Measurements from ENCODE around the gene PLA2G2C.
A peak's percentile ranks its signal among the peaks of the same experiment; 100 is the strongest.

The PLA2G2C gene

DNA sequence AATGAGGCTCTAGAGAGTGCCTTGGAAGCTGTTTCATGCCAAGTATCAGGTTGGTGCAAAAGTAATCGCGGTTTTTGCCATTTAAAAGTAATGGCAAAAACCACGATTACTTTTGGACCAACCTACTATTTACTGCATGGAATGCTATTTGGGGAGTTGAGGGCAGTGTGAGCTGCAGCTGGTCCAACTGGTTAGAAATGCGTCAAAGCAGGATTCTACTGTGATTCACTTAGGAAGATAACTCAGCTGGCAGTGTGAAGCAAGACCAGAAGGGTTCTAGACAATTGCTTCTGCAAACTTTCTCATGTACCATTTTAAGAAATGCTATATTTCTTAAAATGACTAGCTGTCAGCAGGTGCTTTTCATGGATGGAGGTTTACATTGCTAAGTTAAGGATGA lies 21.2 kb upstream of the PLA2G2C start:
- no peak for DNase-seq (ENCODE audit: low read depth in 2 of 2)

DNA sequence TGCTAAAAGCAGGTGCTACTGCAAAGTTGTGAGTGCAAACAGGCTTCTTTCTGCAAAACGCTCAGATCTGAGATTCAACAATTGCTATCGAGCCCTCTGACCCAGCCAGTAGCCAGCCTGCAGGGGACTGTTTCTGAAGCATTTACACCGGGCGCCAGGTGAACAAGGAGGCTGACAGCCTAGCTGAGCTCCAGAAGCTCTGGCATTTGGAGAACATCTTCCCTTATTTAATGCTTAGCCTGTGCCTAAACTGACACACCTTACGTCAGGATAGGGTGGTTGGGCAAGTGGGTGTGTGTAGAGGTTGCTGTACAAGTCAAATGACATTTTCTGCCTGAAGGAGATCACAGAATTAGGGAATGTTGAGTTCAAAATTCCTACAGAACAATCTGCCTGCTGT lies 15.8 kb upstream of the PLA2G2C start:
- no peak for DNase-seq (ENCODE audit: low read depth in 2 of 2)

DNA sequence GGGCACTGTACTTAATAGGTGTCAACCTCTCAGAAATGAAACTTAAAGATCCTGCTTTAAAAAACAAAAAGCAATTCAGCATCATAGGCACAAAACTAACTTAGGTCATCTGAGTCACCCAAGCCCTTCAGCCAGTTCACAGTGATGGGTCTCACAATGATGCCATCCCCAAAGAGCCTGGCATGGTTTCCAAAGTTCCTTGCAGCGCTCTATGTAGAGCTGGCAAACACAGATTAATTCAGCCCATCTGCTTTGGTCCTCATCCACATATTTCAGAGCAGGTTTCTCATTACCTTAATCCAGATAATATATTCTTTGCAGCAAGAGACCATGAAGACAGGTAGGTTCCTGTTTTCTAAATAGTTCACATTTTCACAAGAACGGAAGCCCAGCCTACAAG lies 14.6 kb upstream of the PLA2G2C start:
- no peak for DNase-seq (ENCODE audit: low read depth in 2 of 2)

DNA sequence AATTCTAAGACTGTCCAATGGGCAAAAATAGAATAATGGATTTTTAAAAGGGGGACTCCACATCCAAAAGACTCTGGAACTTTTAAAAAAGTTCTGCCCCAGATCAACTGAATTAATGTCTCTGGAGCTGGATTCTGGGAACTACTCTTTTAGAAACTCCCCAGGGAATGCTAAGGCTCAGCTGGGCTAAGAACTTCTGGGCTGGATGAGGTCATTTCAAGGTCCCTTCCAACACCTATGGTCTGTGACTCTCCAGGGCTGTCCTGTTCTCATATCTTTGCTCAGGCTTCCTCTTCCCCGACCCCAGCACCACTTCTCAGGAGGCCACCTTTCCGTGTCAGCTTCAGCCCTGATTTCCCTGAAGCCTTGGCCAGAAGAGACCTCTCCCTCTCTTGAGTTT lies 13.5 kb upstream of the PLA2G2C start:
- DNase-seq (ENCODE audit: low read depth in 2 of 2): no peak

DNA sequence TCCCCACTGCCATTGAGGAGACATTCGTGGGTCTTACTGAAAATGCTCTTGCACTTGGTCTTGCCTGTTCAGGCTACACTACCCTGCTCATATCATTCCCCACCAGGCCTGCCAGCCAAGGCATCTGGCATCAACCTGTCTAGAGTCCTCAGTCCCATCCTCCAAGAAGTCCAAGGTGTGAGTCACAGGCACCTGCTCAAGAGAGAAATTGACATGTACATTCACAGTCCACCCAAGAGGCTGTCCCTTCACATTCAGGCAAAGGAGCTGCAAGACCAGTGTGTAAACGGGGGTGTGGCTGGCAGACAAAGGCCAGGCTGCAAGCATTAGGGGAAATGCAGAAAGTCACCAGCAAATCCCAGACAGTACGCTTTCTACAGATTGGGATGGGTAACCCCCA lies 13.1 kb upstream of the PLA2G2C start:
- no peak for DNase-seq (ENCODE audit: low read depth in 2 of 2)

DNA sequence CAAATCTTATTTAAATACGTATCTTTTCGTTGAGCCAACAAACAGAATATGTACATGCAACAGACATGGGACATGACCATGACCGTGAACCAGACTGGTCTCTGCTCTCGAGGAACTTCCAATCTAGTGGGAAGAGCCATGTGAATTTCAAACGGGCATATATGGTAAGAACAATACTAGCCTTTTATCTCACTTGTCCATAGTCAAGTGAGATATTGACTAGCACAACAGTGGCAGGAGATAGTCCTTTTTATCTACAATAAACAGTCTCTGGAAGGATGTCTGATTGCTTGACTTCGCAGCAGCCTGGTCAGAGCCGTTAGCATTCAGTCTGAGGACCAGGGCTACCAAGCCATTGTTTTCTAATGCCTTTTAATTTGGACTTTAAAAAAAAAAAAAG lies 12.6 kb upstream of the PLA2G2C start:
- no peak for DNase-seq (ENCODE audit: low read depth in 2 of 2)

DNA sequence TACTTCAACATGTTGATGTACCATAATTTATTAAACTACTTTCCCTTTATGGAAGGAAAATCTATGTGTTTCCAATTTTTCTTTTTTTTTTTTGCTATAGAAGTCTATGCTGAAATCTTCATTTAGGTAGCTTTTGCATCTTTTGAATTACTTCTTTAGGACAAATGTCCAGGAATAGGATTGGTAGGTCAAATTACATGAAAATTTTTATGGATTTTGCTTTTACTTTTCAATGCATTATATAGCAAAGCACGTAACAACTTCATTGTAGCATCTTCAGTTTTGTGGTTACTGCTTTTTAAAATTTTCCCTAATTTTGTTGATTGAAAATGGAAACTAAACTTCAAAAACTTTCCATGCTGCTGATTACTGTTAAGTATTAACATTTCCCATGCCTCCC lies 12.0 kb upstream of the PLA2G2C start:
- DNase-seq (ENCODE audit: low read depth in 2 of 2): no peak

DNA sequence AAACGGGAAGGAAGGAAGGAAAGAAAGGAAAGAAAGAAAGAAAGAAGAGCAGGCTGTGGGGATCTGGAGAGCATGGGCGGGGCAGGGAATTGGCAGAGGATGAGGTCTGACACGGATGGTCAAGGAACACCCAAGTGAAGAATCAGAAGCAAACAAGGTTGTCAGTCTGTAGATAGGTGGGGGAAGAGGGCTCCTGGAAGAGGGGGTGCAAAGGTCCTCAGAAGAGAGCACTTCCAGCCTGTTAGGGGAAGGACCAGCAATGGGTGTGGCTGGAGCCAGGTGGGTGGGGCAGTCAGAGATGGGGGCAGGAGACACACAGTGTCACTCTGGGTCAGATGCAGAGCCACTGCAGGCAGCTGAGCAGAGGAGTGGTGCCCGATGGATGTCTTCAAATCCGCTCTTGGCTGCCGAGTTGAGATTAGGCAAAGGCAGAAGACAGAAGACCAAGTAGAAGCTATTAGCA lies 11.0 kb upstream of the PLA2G2C start:
- no peak for DNase-seq (ENCODE audit: low read depth in 2 of 2)

DNA sequence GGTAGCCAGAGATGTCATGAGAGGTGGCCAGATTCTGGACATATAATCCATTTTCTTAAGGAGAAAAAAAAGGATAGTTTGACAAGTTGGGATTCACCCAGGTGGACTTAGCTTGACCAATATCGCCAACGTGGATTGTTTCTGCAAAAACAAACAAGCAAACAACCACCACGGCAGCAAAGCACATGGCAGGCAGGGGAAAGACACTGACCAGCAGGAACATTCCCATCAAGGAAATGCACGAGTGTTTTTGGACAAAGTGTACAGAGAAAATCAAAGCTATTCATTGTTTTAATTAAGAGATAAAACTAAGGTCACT lies 9.1 kb upstream of the PLA2G2C start:
- DNase-seq (ENCODE audit: low read depth in 2 of 2): no peak

DNA sequence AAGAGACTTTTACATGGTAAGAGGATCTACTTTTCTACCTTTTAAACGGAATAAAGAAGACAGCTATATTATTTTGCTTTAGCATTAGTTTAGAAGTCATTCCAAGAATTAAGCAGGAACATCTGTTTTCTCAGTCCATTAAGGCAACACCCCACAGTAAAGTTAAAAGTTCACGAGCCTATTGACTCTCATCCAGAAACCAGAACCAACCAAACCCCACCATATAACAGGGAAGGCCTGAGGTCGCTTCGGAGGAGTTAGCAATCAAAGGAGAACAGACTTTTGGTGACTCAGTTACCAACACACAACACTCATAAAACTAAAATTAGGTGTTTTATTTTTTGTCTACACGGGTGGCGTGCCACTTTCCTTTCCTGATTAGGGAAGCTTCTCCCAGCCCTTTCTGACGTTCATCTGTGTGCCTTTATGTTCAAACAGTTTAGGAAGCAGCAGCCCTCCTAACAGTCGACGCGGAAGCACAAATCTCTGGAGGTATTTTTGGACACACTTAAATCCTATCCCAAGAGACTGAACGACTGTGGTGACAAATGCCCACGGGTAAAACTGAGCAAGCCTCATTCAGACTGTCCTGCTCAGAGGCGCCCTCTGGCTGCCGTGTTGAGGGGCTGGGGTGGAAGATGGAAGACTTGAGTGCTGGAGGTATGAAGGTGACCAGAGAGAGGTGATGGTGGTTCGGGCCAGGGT lies 8.6 kb upstream of the PLA2G2C start:
- DNase-seq (ENCODE audit: low read depth in 2 of 2): peak in 1 of 2 donors; percentile 57

DNA sequence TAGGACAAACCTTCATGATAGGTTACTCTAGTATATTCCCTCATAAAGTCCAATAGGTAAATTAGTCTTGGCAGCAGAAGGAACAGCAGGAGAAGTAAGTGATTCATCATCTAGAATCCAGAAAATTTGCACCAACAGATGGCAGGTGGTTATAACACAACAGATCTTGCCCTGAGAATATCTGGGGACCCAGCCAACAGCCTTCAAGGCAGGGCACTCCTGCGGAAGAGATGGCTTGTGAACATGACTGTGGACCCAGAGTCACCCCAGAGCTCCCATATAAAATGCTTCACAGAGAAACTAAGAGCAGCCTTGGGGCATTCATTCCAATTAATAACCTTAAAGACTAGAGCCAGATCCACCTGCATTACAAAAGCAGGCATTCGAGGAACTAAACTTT lies 7.9 kb upstream of the PLA2G2C start:
- no peak for DNase-seq (ENCODE audit: low read depth in 2 of 2)

DNA sequence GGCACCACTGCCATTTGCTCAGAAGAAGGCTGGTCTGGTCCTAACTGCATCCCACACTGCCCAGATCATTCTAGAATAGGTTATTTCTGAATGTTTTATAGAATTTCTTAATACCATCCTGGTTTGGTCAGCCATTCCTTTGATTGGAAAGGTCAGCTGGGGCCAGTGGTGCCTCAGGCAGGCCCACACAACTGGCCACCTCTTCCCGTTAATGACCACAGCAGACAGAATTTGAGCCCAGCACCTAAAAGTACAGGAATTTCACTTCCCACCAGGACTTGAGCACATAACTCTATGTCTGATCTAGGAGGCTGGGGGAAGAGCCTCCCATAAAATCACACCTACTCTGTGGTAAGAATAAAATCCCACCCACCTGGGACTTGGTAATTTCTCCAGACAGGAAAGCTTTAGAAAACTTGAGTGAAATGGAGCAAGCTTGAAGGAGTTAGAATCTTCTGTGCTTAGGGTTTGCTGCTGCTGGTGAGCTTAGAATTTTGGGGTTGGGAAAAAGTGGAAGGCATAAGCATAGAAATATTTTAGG lies 6.6 kb upstream of the PLA2G2C start:
- no peak for DNase-seq (ENCODE audit: low read depth in 2 of 2)

DNA sequence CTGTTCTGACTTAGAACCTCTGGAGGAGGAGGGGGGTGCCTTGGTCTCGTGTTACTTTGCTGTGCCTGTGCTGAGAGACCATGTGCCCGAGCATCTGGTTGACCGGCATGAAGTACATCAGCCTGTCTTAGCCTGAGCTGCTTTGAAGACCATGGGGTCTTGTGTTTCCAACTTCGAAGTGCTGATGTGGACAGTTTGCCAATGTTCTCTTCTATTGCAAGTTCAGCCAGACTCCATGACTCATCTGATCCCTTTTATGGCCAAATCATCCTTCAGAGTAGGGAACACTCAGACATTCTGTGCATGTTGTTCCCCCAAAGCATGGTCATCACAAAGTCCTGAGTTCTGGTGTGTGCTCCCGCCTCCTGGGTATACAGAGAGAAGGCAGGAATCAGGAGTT lies 6.0 kb upstream of the PLA2G2C start:
- DNase-seq (ENCODE audit: low read depth in 2 of 2): no peak

DNA sequence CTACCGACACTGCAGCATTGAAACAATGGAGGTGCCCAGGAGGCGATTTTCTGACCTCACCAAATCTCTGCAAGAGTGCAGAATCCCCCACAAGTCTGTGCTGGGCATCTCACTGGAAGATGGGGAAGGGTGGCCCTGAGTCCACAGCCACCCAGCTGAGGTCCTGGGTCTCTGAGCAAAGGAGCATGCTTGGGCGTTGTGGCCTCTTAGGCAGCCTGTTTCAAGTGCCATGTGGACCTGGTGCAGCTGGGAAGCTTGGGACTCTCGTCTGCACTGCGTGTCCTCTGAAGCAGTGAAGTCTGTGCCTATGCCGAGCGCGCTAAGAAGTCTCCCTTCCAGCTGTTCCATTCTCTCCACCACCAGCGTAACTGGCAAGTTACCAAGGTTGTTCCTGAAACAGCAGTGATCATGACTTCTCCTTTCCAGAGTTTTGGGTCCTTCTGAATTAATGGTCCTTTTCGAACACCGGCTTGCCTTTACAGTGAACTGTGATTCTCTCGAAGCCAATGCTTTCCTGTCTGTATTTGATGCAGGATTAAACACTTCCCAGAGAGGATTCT lies 5.0 kb upstream of the PLA2G2C start:
- no peak for DNase-seq (ENCODE audit: low read depth in 2 of 2)

DNA sequence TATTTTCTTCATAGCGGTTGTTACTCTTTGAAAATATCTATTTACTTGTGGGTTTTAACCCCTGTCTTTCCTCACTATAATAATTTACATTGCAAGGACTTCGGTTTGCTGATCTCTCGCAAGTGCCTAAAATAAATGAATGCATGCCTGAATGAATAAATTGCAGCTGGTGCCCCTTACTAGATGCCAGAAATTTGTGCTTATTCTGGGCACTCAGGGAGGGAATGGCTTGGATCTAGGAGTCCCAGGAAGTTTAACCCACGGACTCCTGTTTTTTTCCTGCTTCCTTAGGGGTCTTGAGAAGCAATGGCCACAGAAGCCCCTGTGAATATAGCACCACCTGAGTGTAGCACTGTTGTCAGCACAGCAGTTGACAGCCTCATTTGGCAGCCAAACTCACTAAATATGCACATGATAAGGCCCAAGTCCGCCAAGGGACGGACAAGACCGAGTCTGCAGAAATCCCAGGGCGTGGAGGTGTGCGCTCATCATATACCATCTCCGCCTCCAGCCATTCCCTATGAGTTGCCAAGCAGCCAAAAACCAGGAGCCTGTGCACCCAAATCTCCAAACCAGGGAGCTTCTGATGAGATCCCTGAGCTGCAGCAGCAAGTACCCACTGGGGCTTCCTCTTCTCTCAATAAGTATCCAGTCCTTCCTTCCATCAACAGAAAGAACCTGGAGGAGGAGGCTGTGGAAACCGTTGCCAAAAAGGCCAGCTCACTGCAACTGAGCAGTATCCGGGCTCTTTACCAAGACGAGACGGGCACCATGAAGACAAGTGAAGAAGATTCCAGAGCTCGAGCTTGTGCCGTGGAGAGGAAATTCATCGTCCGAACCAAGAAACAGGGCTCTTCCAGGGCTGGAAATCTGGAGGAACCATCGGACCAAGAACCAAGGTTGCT lies 4.2 kb upstream of the PLA2G2C start:
- DNase-seq (ENCODE audit: low read depth in 2 of 2): no peak

DNA sequence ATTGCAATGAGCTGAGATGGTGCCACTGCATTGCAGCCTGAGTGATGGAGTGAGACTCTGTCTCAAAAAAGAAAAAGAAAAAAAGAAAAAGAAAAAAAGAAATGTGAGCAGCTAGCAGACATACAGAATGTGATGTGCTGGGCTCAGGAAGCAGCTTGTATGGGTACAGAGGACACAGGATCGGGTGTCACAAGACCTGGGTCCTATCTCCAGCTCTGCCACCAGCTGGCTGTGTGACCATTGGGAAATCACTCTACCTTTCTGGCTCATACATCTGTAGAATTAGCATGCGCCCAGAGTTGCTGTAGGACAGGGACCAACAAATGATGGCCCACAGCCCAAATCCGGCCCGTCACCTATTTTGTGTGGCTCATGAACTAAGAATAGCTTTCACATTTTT lies 3.3 kb upstream of the PLA2G2C start:
- no peak for DNase-seq (ENCODE audit: low read depth in 2 of 2)

DNA sequence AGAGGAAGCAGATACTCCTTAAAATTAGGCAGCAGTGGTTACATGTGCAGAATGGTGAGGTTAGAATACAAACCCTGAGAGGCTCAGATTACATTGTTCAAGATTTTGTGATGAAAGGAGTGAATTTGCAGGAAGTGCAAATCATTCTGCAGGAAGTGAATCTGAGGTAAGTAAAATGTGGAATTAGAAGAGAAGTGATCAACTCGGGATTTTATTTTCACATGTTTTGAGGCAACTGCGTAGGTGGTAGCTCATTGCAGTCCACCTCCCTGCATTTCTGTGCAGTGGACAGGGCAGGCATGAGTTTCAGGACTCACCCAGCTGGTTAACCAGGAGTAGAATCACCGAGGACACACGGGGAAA lies 2.1 kb upstream of the PLA2G2C start:
- DNase-seq (ENCODE audit: low read depth in 2 of 2): no peak

DNA sequence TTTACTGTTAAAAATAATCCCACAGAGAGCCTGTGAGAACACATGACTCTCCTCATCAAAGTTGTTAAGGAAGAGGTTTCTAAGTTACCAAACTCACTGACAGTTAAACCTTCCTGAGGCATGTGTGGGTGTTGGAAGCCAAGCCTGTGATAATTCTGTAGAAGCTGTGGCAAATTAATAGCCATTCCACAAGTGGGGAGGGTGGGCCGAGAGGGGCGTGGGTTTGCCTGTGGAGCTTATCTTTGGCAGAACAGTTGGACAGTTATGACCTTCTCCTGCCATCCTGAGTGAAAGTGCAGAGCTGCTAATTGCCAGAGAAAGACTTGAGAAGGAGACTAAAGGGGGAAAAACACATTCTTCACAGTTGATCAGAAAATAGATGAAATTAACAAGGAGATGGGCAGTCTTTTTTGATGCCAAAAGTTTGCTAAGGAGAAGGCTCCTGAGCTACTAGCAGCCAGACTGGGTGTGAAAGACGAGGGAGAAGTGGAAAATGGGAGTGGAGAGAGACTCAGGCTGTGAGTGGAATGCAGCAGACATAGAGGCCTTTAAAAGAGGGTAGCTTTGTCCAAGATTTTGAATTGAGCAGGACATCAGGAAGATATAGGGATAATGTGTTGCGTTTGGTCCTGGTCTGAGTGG lies 1.6 kb upstream of the PLA2G2C start:
- no peak for DNase-seq (ENCODE audit: low read depth in 2 of 2)

DNA sequence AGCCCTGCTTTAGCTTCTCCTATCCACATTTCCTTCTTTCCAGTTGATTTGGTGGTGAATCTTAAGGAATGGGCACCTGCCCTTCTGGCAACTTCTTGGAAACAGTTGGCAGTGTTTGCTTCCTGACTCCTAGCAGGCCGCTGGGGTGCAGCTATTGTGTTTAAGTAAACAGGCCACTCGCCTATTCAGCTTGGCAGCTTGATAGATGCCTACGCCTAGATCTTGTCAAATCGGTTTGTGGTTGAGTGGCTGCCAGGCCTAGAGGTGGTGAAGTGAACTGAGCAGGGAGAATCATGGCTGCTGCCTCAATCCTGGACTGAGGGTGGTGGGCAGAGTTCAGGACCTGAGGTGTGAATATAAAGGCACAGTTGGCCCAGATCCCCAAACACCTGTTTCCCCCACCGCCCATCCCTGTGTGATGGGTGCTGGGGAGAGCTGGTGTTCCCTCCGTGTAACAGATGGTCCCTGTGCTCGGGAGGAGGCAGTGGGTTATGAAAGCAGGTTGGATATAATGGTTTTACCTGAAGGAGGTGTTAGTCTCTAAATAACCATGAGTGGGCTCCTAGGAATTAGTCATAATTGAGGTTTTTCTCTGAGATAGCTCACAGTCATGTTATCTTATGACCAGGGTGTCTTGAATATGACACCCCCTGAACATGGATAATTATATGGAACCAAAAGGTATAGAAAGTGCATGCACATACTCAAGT lies 940 bp upstream of the PLA2G2C start:
- DNase-seq (ENCODE audit: low read depth in 2 of 2): no peak

DNA sequence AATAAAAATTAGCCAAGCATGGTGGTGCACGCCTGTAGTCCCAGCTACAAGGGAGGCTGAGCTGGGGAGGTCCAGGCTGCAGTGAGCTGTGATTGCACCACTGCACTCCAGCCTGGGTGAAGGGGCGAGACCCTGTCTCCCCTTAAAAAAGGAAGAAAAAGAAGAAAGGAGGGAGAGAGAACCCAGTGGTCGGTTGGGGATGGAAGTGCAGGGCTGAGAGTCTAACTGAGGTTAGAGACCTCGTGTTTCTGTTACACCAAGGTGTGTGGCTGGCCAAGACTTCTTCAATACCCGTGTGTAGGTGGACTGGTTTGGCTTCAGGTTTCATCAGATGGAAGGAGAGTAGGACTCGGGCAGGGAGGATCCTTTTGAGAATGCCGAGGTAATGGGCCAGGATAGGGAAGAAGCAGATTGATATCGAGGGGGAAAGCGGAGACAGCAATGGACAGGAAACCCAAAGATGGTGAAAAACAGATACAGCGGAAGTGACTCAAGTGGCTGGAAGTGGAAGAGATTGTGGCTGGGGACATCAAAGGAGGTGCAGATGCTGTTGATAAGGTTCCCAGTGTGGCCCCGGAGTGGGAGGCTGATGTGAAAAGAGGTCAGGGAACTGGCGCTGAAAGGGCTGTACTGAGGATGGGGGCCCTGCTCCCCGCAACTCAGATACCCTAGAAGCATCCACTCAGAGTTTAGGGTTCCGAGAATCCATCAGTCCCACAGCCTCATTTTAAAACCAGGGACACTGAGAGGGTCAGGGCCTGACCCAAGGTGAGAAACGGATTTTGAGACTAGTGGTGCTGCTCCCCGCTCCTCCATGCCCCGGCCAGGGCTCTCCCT lies 1.1 kb downstream of the PLA2G2C start:
- no peak for DNase-seq (ENCODE audit: low read depth in 2 of 2)

DNA sequence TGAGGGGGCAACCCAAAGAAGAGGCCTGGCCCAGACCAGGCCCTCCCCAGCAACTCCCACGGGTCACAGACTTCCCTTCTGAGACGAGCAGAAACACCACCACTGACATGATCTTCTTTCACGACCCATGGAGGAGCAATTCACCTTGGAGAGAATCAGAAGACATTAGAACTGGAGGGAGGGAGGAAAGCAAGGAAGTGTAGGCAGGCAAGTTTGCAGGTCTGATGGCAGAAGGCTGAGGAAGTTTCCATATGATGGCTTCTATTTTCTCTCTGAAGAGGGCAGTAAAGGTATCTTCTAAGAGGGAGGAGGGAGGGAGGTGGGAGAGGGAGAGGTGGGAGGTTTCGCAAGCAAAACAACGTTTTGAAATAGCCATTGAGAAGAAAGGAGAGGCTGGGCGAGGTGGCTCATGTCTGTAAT lies 1.8 kb downstream of the PLA2G2C start:
- no peak for DNase-seq (ENCODE audit: low read depth in 2 of 2)

Data from stimulated activated CD4-positive, alpha-beta T cell treated with anti-CD3 and anti-CD28 coated beads, Interleukin-1b, Interleukin-23, amount 100 ng/mL, for 1 hour (primary cell).